Stimulated activated memory B cell treated with anti-CD40 and anti-IgM and Interleukin-4, amounts not matched to agents 10 μg/mL and 1 μg/mL and 100 μg/mL, for 72 hours (primary cell): ENCODE results near the gene LCN1.
"Not testable (repeated sequence)": the region's sequence is repeated elsewhere in the genome, so short reads cannot be mapped to it uniquely, and the experiment has no call there.

Experiments
- ATAC-seq: fragments of 150-1000 bp; cut with Tn5 transposase; 2 replicates; pipeline ENCODE4 v1.10.0; 2021
- H3K27ac Mint-ChIP-seq: one replicate; pipeline ENCODE4 v1.8.0; 2022; ENCODE audit warnings: mild to moderate bottlenecking, mixed read lengths
- H3K27me3 Mint-ChIP-seq: one replicate; pipeline ENCODE4 v1.8.0; 2022; ENCODE audit warnings: mixed read lengths
- H3K36me3 Mint-ChIP-seq: one replicate; pipeline ENCODE4 v1.8.0; 2022; ENCODE audit warnings: mixed read lengths
- H3K4me1 Mint-ChIP-seq: one replicate; pipeline ENCODE4 v1.8.0; 2022; ENCODE audit warnings: mixed read lengths
- H3K4me3 Mint-ChIP-seq: one replicate; pipeline ENCODE4 v1.8.0; 2022; ENCODE audit warnings: mild to moderate bottlenecking, moderate library complexity, mixed read lengths
- H3K9me3 Mint-ChIP-seq: one replicate; pipeline ENCODE4 v1.8.0; 2022; ENCODE audit warnings: mixed read lengths

Gene LCN1

GRCh38 chr9:135543262-135543894 lies 22.1 kb downstream of the LCN1 start:
- H3K9me3 Mint-ChIP-seq, H3K4me3 Mint-ChIP-seq: not testable (repeated sequence)

GRCh38 chr9:135544981-135545635 lies 23.9 kb downstream of the LCN1 start:
- Mint-ChIP-seq H3K9me3 (no peaks in the 10 kb centered on the region), H3K4me1 (no peaks in the 10 kb centered on the region), H3K36me3 (no peaks in the 10 kb centered on the region), H3K27ac (no peak overlapping the region), H3K27me3 (peaks cover 20% of the 10 kb centered on the region), H3K4me3 (no peak overlapping the region)
- ATAC-seq: peak; percentile 5

More at GRCh38 chr9:135543262-135543894, 22.1 kb downstream of the LCN1 start:
- H3K36me3 Mint-ChIP-seq, ATAC-seq, H3K27ac Mint-ChIP-seq, H3K4me1 Mint-ChIP-seq: not testable (repeated sequence)
- H3K27me3 Mint-ChIP-seq: peaks cover 26% of the 10 kb centered on the region

- H3K27me3 Mint-ChIP-seq: peaks cover 21% of the 10 kb centered on the region
- not testable (repeated sequence) for H3K36me3 Mint-ChIP-seq, H3K4me3 Mint-ChIP-seq, H3K9me3 Mint-ChIP-seq, H3K4me1 Mint-ChIP-seq, H3K27ac Mint-ChIP-seq
- ATAC-seq: peak; percentile 21
These were observed 24.5 kb downstream of the LCN1 start, which contains the start of gene OBP2A for GRCh38 chr9:135545646-135546176. Gene OBP2A, plus strand, starts transcription at chr9:135546126. Its CDS starts 55 bp downstream, at chr9:135546181.

- not testable (repeated sequence) for H3K36me3 Mint-ChIP-seq, H3K4me3 Mint-ChIP-seq, H3K27ac Mint-ChIP-seq, H3K4me1 Mint-ChIP-seq, ATAC-seq, H3K9me3 Mint-ChIP-seq
- peaks cover 26% of the 10 kb centered on the region for H3K27me3 Mint-ChIP-seq
These were observed 25.8 kb downstream of the LCN1 start for GRCh38 chr9:135546792-135547617.

GRCh38 chr9:135547756-135548736 lies 26.8 kb downstream of the LCN1 start:
- no peaks in the 10 kb centered on the region for H3K9me3 Mint-ChIP-seq
- no peak for ATAC-seq
- no peak overlapping the region for H3K4me3 Mint-ChIP-seq
- H3K27me3 Mint-ChIP-seq: peaks cover 26% of the 10 kb centered on the region
- no peaks in the 10 kb centered on the region for H3K36me3 Mint-ChIP-seq
- H3K27ac Mint-ChIP-seq: no peak overlapping the region
- H3K4me1 Mint-ChIP-seq: no peaks in the 10 kb centered on the region

- not testable (repeated sequence) for ATAC-seq
These were observed 28.5 kb downstream of the LCN1 start for GRCh38 chr9:135549478-135550343.

GRCh38 chr9:135550344-135550918 lies 29.2 kb downstream of the LCN1 start:
- peaks cover 4% of the 10 kb centered on the region for H3K9me3 Mint-ChIP-seq

More at GRCh38 chr9:135549478-135550343, 28.5 kb downstream of the LCN1 start:
- H3K27me3 Mint-ChIP-seq: peaks cover 26% of the 10 kb centered on the region
- H3K9me3 Mint-ChIP-seq, H3K4me1 Mint-ChIP-seq, H3K36me3 Mint-ChIP-seq, H3K4me3 Mint-ChIP-seq, H3K27ac Mint-ChIP-seq: not testable (repeated sequence)

GRCh38 chr9:135551031-135551430 lies 29.8 kb downstream of the LCN1 start:
- Mint-ChIP-seq H3K27ac (no peak overlapping the region), H3K9me3 (peaks cover 4% of the 10 kb centered on the region), H3K36me3 (no peaks in the 10 kb centered on the region), H3K4me3 (no peak overlapping the region), H3K4me1 (no peaks in the 10 kb centered on the region), H3K27me3 (peaks cover 26% of the 10 kb centered on the region)
- ATAC-seq: no peak

More at GRCh38 chr9:135550344-135550918, 29.2 kb downstream of the LCN1 start:
- no peaks in the 10 kb centered on the region for H3K4me1 Mint-ChIP-seq
- no peaks in the 10 kb centered on the region for H3K36me3 Mint-ChIP-seq
- peaks cover 26% of the 10 kb centered on the region for H3K27me3 Mint-ChIP-seq
- no peak for ATAC-seq
- no peak overlapping the region for H3K4me3 Mint-ChIP-seq
- no peak overlapping the region for H3K27ac Mint-ChIP-seq

GRCh38 chr9:135551456-135551855 lies 30.2 kb downstream of the LCN1 start:
- no peak for ATAC-seq
- Mint-ChIP-seq H3K4me1 (no peaks in the 10 kb centered on the region), H3K27ac (no peak overlapping the region)

GRCh38 chr9:135552021-135552697 lies 30.9 kb downstream of the LCN1 start:
- Mint-ChIP-seq H3K9me3 (peaks cover 4% of the 10 kb centered on the region), H3K36me3 (no peaks in the 10 kb centered on the region), H3K27me3 (peaks cover 26% of the 10 kb centered on the region), H3K27ac (no peak overlapping the region), H3K4me1 (no peaks in the 10 kb centered on the region), H3K4me3 (no peak overlapping the region)
- no peak for ATAC-seq

More at GRCh38 chr9:135551456-135551855, 30.2 kb downstream of the LCN1 start:
- Mint-ChIP-seq H3K27me3 (peaks cover 26% of the 10 kb centered on the region), H3K9me3 (peaks cover 4% of the 10 kb centered on the region), H3K4me3 (no peak overlapping the region), H3K36me3 (no peaks in the 10 kb centered on the region)

- no peak overlapping the region for H3K4me3 Mint-ChIP-seq
- no peak for ATAC-seq
- H3K27me3 Mint-ChIP-seq: peaks cover 26% of the 10 kb centered on the region
- no peaks in the 10 kb centered on the region for H3K4me1 Mint-ChIP-seq
- H3K9me3 Mint-ChIP-seq: peaks cover 4% of the 10 kb centered on the region
- H3K27ac Mint-ChIP-seq: no peak overlapping the region
- H3K36me3 Mint-ChIP-seq: no peaks in the 10 kb centered on the region
These were observed 31.5 kb downstream of the LCN1 start for GRCh38 chr9:135552698-135553171.

- ATAC-seq: no peak
- peaks cover 33% of the 10 kb centered on the region for H3K27me3 Mint-ChIP-seq
- no peaks in the 10 kb centered on the region for H3K4me1 Mint-ChIP-seq
- H3K9me3 Mint-ChIP-seq: peaks cover 4% of the 10 kb centered on the region
- no peak overlapping the region for H3K4me3 Mint-ChIP-seq
- H3K27ac Mint-ChIP-seq: no peak overlapping the region
- H3K36me3 Mint-ChIP-seq: no peaks in the 10 kb centered on the region
These were observed 33.5 kb downstream of the LCN1 start for GRCh38 chr9:135554718-135555117.

GRCh38 chr9:135555203-135555602 lies 34.0 kb downstream of the LCN1 start:
- H3K27ac Mint-ChIP-seq: no peak overlapping the region
- peaks cover 4% of the 10 kb centered on the region for H3K9me3 Mint-ChIP-seq
- H3K4me3 Mint-ChIP-seq: no peak overlapping the region
- H3K4me1 Mint-ChIP-seq: no peaks in the 10 kb centered on the region
- peaks cover 32% of the 10 kb centered on the region for H3K27me3 Mint-ChIP-seq
- no peaks in the 10 kb centered on the region for H3K36me3 Mint-ChIP-seq
- ATAC-seq: no peak
